A673 (cell line): ENCODE data around the gene TSPAN5. TPM values are rescaled to one million over a fixed set of nuclear protein-coding genes. Genes with fewer than 3 reads are reported as not detected.

Experiments
- BruUV-seq: library from RNA; stranded (reverse); fragments of 400-500 nt; replicated peaks from 2 replicates; lab custom pipeline; 2021; lab: Mats Ljungman, UMichigan
- CTCF ChIA-PET: fragments of 300-600 bp; sonication (Branson Sonifier 250); formaldehyde crosslinking; loops from one replicate; lab custom pipeline; 2022; ENCODE audit warnings: antibody characterized with exemption; lab: Charles Lee
- POLR2A ChIA-PET: fragments of 300-600 bp; sonication (Branson Sonifier 250); formaldehyde crosslinking; loops from one replicate; lab custom pipeline; 2022; ENCODE audit warnings: antibody characterized with exemption; ENCODE audit not compliant: low non-redundant PET; lab: Charles Lee
- DNase-seq: peaks from one replicate; pipeline ENCODE4 v3.0.0-alpha.2; 2015; ENCODE audit warnings: low spot score
- H3K27ac ChIP-seq: fragments of 200-600 bp; sonication (generic); 2 replicates; pipeline ENCODE4 v1.5.1; 2016; ENCODE audit warnings: mixed run types, low read depth, mild to moderate bottlenecking, mixed read lengths, antibody characterized with exemption, low read length; ENCODE audit not compliant: poor library complexity, severe bottlenecking
- H3K27me3 ChIP-seq: fragments of 200-600 bp; sonication (generic); replicated peaks from 2 replicates; pipeline ENCODE4 v1.6.1; 2017; ENCODE audit warnings: mixed run types, low read depth, mild to moderate bottlenecking, mixed read lengths, antibody characterized with exemption, low read length; ENCODE audit not compliant: insufficient read depth, poor library complexity
- H3K36me3 ChIP-seq: fragments of 200-600 bp; sonication (generic); 2 replicates; pipeline ENCODE4 v1.6.1; 2016; ENCODE audit warnings: mixed run types, mild to moderate bottlenecking, mixed read lengths, antibody characterized with exemption, low read length; ENCODE audit not compliant: insufficient read depth, poor library complexity, severe bottlenecking
- H3K4me1 ChIP-seq: fragments of 200-600 bp; sonication (generic); 2 replicates; pipeline ENCODE4 v1.6.1; 2017; ENCODE audit warnings: mixed run types, mild to moderate bottlenecking, mixed read lengths, antibody characterized with exemption, low read length; ENCODE audit not compliant: insufficient read depth, poor library complexity, severe bottlenecking
- H3K4me3 ChIP-seq: fragments of 200-600 bp; sonication (generic); 2 replicates; pipeline ENCODE4 v1.5.1; 2016; ENCODE audit warnings: low read depth, mixed run types, mild to moderate bottlenecking, mixed read lengths, low read length; ENCODE audit not compliant: poor library complexity, severe bottlenecking
- H3K9me3 ChIP-seq: fragments of 200-600 bp; sonication (generic); 2 replicates; pipeline ENCODE4 v1.6.1; 2016; ENCODE audit warnings: mixed run types, low read depth, mild to moderate bottlenecking, mixed read lengths, antibody characterized with exemption, low read length; ENCODE audit not compliant: poor library complexity, severe bottlenecking
- CTCF ChIP-seq: fragments of 300-800, 200-600 bp; sonication (generic); conservative IDR thresholded peaks from 2 replicates; pipeline ENCODE4 v1.5.1; 2017; ENCODE audit warnings: low read depth, mild to moderate bottlenecking, antibody characterized with exemption, low read length, moderate library complexity, mixed read lengths
- EZH2 ChIP-seq: fragments of 200-600 bp; sonication (generic); IDR thresholded peaks from 2 replicates; pipeline ENCODE4 v1.6.1; 2017; ENCODE audit warnings: borderline replicate concordance, low read depth, mild to moderate bottlenecking, mixed read lengths, antibody characterized with exemption, low read length; ENCODE audit not compliant: poor library complexity, severe bottlenecking
- intact Hi-C: fragments of 100-400 bp; cut with micrococcal nuclease; formaldehyde crosslinking; loops from one replicate; pipeline ENCODE4 v1.10.0; 2022; ENCODE audit not compliant: unreplicated experiment
- total RNA-seq: library from RNA; stranded (reverse); gene quantifications from 2 replicates; pipeline ENCODE4 v1.2.3, GENCODE V29; 2021

Gene TSPAN5
- total RNA-seq, 1 experiment from 2014 or later = 15.2 TPM

- H3K27ac ChIP-seq = no peak overlapping the region
- POLR2A ChIA-PET = no interaction called here
- DNase-seq = no peak
- CTCF ChIA-PET = no interaction called here
- H3K27me3 ChIP-seq = no peaks in the 10 kb centered on the region
- peaks cover 11% of the 10 kb centered on the region for H3K4me1 ChIP-seq
- intact Hi-C loops = no loop called here
- no TSS peak for BruUV-seq
- H3K36me3 ChIP-seq = no peaks in the 10 kb centered on the region
- H3K4me3 ChIP-seq = no peak overlapping the region
- TF ChIP-seq CTCF (no peak), EZH2 (no peak)
- no peaks in the 10 kb centered on the region for H3K9me3 ChIP-seq
Observed at GRCh38 chr4:98585596-98585995, 72.8 kb downstream of the TSPAN5 start.

GRCh38 chr4:98584265-98584664, 74.1 kb downstream of the TSPAN5 start:
- Histone ChIP-seq H3K27ac (no peak overlapping the region), H3K4me3 (no peak overlapping the region), H3K4me1 (peaks cover 16% of the 10 kb centered on the region), H3K9me3 (no peaks in the 10 kb centered on the region), H3K27me3 (no peaks in the 10 kb centered on the region), H3K36me3 (no peaks in the 10 kb centered on the region)
- ChIA-PET POLR2A (no interaction called here), CTCF (no interaction called here)
- no peak for DNase-seq
- intact Hi-C loops = no loop called here
- no TSS peak for BruUV-seq
- TF ChIP-seq CTCF (no peak), EZH2 (no peak)

- ChIA-PET CTCF (no interaction called here), POLR2A (no interaction called here)
- no TSS peak for BruUV-seq
- Histone ChIP-seq H3K27ac (no peak overlapping the region), H3K36me3 (no peaks in the 10 kb centered on the region), H3K9me3 (no peaks in the 10 kb centered on the region), H3K4me3 (no peak overlapping the region), H3K4me1 (peaks cover 17% of the 10 kb centered on the region), H3K27me3 (no peaks in the 10 kb centered on the region)
- TF ChIP-seq CTCF (no peak), EZH2 (no peak)
- intact Hi-C loops = no loop called here
- DNase-seq = no peak
Observed at GRCh38 chr4:98583265-98583664, 75.1 kb downstream of the TSPAN5 start.
